Peyer's patch (tissue), 4 donors: ENCODE data around the gene RAD51D.

Experiments
- POLR2A ChIP-seq, 2 donors: fragments of 450-650 bp; IDR thresholded peaks; one replicate each; pipeline ENCODE4 v1.5.1; 2017; ENCODE audit warnings: antibody characterized with exemption in 2 of 2, mild to moderate bottlenecking in 2 of 2, moderate library complexity in 2 of 2
- TF ChIP-seq, protein P1 (sequence below), 6 experiments: fragments of 450-650 bp in 4 of 6; fragments of 200-600 bp in 2 of 6; sonication (generic) in 1 of 6; IDR thresholded peaks; one replicate each; pipeline ENCODE4 v1.5.1; 2017 to 2019; ENCODE audit warnings: antibody characterized with exemption in 6 of 6, mild to moderate bottlenecking in 3 of 6, moderate library complexity in 1 of 6

DNA sequence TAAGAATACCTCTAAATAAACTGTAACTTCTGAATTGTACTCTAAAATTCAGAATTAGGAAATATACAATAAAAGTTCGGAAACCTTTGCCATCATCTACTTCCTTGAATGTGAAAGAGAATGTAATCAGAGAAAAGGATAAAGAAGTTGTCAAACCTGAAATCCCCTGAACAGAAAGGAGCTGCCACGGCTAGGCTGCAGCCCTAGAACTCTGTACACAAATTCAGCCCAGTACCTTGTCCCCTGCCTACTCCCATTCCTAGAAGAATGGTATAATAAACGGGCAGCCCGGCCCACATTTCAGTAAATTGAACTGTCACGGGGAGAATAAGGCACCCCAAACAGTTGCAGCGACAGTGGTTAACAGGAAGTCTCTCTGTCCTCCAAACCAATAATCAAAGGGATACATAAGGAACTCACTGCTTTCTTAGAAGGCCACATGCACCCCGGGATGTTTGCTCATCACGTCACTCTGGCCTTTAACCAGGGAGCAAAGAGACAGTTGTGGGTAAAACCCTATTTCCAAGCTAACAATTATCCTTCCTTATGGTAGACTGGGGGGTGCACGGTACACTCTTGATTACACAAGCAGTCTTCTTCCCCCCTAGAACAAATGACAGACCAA is 31.8 kb downstream of the RAD51D start:
- TF ChIP-seq, protein P1, sequence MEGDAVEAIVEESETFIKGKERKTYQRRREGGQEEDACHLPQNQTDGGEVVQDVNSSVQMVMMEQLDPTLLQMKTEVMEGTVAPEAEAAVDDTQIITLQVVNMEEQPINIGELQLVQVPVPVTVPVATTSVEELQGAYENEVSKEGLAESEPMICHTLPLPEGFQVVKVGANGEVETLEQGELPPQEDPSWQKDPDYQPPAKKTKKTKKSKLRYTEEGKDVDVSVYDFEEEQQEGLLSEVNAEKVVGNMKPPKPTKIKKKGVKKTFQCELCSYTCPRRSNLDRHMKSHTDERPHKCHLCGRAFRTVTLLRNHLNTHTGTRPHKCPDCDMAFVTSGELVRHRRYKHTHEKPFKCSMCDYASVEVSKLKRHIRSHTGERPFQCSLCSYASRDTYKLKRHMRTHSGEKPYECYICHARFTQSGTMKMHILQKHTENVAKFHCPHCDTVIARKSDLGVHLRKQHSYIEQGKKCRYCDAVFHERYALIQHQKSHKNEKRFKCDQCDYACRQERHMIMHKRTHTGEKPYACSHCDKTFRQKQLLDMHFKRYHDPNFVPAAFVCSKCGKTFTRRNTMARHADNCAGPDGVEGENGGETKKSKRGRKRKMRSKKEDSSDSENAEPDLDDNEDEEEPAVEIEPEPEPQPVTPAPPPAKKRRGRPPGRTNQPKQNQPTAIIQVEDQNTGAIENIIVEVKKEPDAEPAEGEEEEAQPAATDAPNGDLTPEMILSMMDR (IDR thresholded peaks at IDR 0.05) = peak in 2 of 6 experiments; percentile 3 to 4
- peak; percentile 43 to 68 for TF ChIP-seq POLR2A (IDR thresholded peaks at IDR 0.05)
